GM19452 (cell line): ENCODE results near the gene SECISBP2L.

Experiments used
- ATAC-seq: cut with Tn5 transposase; IDR thresholded peaks from one replicate; pipeline ENCODE4 v1.9.1; 2021; ENCODE audit not compliant: unreplicated experiment

Gene SECISBP2L

DNA sequence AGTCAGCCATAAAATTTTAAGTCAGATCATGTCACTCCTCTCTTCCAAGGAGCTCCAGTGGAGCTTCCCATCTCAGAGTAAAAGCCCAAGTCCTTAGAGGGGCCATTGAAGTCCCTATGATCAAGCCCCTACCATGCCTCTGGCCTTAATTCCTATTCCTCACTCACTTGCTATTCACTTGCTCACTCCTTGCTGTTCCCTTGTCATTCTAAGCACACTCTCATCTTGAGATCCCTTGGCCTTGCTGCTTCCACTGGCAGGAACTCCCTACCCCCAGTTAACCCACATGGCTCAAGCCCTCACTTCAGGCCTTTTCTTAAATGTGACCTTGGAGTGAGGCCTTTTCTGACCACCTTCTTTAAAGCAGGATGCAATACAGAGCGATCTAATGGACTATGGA is 12.3 kb upstream of the SECISBP2L start:
- no peak for ATAC-seq

DNA sequence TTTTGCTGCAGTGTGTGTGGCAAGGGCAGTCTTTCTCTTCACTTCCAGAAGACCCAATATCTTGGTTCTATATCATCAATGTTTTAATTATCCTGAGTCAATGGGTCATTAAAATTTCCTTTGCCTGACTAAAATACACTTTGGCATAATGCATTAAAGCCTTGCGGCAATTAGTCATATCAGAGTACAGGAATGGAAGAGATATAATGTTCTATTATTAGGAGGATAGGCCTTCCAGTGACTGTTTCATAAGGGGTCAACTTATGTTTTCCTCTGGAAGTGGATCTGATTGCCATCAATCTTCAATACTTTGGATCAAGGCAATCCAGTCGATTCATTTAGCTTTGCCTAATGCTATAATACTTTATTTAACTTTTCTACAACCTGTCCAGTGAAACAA is 9.4 kb upstream of the SECISBP2L start:
- ATAC-seq: no peak

DNA sequence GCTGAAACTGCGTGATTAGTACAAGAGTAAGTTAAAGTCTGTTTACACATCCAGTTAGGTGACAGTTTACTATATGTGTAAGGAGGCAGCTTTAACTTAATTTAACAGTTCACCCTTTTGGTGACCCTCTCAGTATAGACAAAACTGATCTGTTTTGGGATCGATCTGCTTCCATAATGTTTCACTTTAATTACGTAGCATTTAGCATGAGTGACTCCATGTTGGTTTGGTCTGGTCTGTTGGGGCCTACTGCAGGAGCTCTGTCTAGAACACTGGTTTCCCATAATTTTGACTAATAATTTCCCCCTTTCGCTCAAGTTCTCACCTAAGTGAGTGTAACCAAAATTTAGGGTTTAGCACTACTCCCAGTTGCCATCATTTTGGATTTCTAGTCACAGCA is 6.4 kb upstream of the SECISBP2L start:
- no peak for ATAC-seq

DNA sequence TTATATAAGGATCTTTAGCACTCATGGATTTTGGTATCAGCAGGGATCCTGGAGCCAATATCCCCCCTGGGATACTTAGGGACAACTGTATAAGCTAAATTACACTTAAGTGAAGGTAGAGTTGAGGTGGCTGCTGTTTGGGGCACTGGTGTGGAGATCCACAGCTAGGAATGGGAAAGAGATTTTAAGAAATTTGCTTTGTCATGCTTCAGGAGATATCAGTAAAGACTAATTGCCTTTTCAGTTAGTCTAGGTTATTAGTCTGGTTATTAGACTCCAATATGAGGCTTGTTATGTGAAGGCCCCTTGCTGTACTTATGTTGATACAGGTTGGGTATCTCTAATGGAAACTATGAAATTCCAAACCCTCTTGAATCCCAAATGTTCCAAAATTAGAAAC is 1.2 kb upstream of the SECISBP2L start:
- ATAC-seq: no peak

DNA sequence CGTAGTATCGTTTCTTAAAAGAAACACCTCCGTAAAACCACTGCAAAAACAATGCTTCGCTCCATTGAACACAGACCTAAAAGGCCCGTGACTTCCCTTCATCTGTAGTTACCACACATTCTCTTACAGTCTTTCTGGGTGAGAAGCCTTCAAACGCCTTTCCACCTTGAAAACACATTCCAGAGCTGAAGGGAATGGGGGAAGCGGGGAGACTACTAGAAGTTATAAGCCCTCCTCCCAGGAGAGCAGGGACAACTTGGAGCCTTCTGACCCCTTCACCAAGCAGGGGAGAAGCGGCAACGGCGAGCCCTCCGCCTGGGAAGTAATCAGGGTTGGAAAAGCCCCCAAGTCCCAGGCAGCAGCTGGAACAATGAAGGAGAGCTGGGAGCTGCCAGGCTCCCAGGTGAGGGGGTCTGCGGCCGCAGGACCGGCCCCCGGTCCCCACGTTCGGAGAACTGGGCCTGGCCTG is 461 bp downstream of the SECISBP2L start:
- ATAC-seq: peak; percentile 40

DNA sequence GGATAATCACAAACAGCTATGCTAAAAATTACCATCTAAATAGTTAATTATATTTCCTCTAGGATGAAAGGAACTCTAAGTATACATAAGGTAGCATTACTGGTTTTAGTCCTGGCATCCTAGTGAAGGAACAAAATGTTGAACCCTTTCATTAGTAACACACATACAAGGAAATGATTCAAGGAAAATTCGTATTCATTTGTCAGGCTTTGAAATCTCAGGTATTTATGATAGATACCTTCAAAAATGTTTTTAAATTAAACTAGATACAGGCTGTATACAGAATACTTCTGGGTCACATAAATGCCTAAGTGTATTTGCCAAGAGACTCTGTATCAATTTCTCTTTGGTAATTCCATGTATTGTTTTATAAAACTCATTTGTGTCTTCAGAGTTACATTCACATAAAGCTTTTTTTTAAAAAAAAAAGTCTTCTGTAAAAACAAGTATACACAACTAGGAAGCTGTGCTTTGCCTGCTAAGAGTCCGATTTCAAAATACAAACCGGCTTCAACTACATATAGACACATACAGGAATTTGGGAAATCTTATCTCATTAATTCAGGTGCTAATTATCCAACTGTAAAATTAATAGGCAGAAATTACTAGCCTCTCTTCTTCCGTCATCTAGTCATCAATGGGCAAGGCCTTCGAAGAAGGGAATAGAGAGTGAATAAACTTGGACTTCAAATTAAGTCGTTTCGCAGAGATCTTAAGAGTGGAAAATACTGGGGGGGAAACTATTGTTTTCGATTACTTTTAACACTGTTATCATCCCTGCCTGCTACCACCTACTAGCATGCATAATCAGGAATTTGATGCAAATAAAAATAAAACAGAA is 1.3 kb downstream of the SECISBP2L start:
- ATAC-seq: no peak

DNA sequence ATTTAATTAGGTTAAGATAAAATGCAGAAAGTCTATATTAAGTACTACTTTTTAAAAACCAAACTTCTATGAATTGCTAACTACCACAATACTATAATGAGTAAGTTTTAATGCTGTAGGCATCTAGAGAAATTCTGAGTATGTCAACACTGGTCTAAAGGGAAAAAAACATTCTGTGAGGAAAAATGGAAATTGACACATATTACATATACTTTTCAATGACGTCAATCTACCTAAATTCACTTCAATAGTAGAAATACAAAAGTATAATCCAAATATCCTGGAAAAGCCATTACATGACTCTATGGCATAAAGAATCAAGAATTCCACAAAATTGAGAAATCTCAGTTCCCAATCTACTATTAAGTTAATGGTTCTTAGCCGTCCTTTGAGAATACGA is 2.2 kb downstream of the SECISBP2L start:
- no peak for ATAC-seq

DNA sequence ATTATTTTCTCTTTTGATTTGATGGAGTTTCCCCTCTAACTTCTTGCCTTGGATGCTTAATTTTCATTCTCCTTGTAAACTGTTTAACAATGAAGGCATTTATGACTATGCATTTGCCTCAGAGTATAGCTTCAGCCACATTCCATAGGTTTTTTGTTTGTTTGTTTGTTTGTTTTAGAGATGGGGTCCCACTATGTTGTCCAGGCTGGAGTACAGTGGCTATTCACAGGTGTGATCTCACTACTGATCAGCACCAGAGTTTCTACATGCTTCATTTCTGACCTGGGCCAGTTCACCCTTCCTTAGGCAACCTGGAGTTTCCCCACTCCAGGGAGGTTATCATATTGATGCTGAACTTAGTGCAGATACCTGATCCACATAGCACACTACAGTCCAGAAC is 4.1 kb downstream of the SECISBP2L start:
- no peak for ATAC-seq

DNA sequence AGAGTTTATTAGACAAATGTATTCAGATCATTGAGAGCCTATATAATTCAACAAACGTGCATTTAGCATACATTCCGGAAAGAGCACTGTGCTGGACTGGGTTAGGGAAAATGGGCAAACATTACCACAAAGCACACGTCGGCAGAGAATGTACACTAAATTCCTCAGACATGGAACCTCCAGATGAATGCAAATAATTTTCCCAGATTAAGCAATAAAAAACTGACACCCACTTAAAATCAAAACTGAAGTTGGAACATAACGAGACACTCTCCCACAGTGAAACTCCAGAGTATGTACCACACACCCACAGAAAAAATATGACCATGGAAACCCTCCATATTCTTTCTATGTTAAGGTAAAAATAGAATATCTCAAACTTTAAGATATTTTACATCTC is 4.8 kb downstream of the SECISBP2L start:
- no peak for ATAC-seq

DNA sequence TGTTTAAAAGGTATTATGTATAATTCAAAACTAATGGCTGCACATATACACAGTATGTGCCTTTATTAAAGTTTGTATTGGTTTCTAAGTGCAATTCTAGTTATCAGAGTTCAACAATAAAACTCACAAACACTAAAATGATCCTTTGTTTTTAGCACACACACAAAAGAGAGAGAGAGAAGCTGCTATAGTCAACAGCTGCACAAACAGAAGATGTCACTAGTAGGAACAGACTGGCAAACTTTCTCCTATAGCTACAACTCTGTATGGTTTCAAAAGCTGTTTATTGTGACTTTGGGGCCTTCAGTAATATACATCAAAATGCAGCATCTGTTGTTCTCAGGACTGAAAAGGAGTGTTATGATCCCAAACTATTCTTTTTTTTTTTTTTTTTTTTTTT is 6.1 kb downstream of the SECISBP2L start:
- ATAC-seq: no peak

DNA sequence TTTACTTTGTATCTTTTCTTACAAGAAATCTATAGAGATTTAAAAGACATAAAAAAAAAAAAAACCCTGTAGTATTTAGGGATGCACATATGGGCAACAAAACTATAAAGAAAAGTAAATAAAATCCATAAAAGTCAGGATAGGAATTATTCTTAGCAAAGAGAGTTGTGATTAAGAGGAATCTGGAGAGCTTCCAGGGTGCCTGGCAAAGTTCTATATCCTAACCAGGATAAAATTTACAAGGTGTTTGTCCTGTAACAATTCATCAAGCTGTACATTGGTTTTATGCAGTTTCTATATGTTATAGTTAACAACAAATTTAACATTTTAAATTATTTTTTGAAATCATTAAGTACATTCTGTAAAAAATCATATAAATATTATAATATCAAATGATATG is 7.9 kb downstream of the SECISBP2L start:
- no peak for ATAC-seq

DNA sequence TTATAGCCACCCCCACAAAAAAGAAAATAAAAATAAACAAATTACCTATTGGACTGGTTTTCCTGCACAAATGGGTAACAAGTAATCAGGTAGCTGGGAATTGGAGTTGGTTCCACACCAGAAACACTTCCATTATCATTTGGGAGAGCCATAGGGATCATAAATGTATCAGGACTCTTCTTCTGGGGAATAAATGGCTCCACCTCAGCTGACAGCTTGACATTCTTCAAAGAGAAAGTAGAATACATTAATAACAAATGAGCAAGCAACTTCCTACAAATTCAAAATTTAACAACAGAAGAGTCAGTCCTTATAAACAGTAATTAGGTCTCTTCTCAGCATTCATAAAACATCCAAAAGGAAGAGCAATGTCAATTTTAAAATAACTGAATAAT is 8.7 kb downstream of the SECISBP2L start:
- ATAC-seq: no peak

DNA sequence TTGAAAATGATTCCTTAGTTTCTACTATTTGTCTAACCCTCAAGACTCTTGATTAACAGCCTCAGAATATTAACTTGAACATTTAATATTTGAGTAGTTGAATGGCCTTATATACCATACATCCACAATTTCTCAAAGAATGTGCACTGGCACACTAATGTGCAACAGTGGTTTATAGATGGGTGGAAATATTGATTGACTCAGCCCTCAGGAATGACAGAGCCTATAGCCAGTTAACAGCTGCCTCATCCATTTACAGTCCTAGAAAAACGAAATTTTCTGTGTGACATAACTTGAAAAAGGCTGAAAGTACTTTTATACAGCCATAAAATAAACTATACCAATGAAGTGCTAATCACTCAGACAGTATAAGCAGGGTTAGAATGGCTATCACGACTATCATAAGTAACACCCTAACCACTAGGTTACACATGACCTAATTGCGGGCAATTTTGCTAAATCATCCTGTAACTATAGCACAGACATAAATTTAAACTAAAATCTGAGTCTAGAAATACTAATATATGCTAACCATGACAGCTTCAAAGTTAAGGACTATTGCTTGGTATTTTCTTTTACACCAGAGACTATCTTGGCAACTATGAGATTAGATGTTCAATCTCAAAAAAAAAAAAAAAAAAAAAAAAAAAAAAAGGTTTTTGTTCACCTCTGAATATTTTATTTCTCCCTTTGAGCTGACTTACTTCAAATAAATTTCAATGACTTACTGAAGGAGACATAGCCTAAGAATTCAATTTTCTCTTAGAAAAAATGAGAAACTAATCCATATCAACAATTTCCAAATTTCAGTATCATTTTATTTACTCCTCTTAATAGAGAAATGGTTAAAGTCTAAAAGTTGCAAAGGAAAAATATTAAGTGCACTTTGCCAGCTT is 9.3 kb downstream of the SECISBP2L start:
- no peak for ATAC-seq

DNA sequence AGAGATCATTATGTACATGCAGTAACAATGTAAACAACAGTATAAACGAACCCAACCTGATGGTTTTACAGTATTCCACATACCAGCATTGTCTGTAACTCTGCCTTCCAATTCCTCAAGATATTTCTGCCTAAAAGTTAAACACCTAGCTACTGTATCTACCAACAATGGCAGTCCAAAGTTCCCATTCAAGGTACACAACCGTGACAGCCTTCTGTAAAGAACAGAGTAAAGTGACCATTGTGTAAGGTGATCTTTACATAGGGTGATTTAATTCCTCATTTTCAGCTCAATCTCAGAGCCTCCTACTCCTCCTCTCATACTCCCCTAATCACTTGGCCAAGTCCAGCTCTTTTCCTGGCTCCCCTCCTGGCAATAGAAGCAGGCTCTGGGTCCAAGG is 10.4 kb downstream of the SECISBP2L start:
- ATAC-seq: no peak

DNA sequence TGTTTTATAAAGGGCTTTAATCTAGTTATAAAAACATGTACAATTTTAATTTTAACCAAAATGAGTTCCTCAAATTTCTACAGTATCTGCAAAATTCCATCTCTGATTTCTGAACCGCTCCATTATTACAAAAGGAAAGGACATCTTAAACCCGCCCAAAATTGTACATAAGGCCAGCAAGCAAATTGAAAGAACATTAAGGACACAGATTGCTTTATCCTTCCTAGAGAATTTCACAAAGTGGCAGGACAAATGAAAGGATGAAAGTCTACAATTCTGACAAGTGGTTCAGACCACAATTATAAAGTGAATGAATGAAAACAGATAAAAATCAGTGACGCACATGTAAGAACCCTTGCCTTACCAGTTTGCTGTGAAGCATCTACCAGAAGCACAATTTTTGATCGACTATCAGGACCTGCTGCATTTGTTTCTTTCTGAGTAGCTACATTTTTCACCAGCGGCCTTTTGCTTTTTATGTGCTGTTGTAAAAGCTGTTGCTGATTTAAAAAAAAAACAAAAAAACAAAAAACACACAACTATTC is 13.6 kb downstream of the SECISBP2L start:
- no peak for ATAC-seq

DNA sequence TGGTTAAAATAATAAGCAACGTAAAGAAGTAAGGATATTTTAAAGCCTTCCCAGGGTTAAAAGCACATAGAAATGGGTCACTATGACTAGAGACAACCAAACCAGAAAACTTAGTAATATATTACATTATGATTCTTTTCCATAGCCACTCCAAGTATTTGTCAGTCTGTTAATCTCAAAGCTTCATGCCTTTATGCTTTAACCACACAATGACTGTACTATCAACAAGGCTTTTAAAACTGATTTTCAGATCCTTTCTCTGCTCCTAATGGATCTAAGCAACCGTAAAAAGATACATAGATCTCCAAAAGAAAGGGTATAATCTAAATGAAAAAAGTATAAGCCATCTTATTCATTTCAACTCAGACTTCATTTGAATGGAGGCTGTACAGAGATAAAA is 14.4 kb downstream of the SECISBP2L start:
- ATAC-seq: no peak

DNA sequence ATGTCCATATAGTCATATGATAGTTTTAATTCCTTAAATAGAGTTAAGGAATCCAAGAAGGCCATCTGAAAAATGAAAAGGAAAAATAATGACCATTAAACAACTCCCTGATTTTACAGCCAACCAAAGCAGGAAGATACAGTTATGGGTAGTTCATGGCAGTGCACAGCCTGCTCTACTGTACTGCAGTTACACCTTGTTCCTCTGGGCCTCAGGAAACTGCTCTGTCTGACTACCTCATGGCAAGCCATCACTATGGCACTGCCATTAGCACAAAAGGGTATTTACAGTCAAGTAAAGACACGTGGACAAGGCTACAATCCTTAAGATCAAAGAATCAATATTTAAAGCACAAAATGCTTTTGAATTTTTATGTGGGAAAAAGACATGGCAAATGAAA is 19.5 kb downstream of the SECISBP2L start:
- no peak for ATAC-seq

DNA sequence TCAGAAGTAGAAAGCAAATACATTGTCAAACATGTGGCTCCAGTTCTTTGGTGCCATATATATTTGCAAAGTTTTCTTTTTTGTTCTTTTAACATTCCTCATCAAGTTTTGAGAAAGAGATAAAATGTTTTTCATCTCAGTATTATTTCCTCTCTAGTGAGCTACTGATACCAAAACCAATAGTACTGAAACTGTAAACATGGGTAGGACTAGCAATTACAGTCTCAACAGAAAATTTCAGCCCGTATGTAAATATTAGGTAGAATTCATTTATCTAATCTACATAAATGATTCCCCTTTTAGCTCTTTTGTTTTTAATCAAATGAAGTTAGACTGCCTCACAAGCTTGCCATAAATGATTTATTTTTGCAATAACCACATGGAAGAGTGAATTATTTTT is 21.4 kb downstream of the SECISBP2L start:
- ATAC-seq: peak; percentile 68

DNA sequence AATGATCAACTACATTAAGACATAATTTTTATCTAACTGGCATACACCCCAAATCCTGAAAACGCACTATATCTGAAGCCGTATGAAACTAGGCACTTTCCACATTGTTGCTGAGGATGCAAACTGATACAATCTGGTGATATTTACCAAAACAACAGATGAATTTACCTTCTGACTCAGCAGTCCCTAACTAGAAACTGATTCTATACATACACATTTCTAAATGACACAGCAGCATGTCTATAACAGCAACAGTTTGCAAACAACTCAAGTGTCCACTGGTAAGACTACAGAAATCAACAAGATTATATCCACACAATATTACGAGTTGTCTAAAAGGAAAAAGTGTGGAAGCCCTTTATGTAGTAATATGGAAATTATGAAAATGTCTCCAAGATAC is 22.9 kb downstream of the SECISBP2L start:
- ATAC-seq: no peak

DNA sequence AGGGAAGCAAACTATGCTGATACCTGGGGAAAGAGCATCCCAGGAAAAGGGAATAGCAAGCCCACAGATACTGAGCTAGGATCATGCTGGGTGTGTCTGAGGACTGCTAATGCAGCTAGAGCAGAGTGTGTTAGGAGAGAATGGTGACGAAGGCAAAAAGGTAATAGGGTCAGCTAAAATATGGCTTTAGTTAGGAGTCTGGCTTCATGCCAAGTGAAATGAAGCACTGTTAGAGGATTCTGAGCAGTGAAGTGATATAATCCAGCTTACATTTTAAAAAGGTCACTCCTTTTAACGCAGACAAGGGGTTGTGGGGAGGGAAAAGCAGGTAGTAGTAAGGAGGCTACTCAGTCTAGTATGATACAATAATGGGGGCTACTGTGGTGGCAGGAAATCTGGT is 30.4 kb downstream of the SECISBP2L start:
- no peak for ATAC-seq

DNA sequence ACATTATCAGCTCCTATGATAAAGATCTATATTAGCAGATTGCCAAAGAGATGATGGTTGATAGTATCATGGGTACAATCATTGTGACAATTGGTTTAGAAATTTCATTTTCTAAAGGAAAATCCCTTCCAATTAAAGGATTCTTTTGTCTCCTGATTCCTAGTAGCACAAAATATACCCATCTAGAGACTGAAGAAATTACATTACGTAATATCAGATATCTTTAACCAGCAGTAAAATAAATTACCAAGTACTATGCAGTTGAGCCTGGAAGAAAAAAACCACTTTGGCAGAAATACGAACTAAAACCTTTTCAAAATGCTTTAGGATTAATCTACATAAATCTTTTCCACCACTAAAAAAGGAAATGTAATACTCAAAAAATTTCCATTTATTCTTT is 46.9 kb downstream of the SECISBP2L start:
- no peak for ATAC-seq

DNA sequence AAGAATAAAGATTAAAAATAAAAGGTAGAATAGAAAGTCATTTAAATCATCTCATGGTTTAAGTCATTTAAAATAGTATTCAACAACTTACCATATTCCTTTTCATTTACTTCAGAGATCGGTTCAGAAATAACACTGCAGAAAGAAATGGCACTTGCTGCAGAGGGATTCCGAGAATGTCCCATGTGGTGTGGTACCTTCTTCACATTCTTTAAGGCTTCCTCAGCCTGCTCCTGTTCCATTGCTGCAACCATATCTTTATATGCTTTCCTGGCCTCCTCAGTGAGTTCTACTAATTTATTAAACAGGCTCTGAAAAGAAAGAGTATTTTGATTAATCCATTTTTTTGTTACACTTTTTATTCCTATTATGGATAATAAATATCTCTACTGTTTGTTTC is 50.0 kb downstream of the SECISBP2L start:
- no peak for ATAC-seq
